Stimulated activated CD4-positive, alpha-beta T cell treated with anti-CD3 and anti-CD28 coated beads, TNF-alpha, amount 100 ng/mL, for 1 hour (primary cell): Measurements from ENCODE around the gene ZNF574.
A peak's percentile ranks its signal among the peaks of the same experiment; 100 is the strongest.
"Not testable (repeated sequence)": the region's sequence is repeated elsewhere in the genome, so short reads cannot be mapped to it uniquely, and the experiment has no call there.

Experiments used
- DNase-seq, 3 donors: peaks; one replicate each; pipeline ENCODE4 v3.0.0-alpha.2; 2020; ENCODE audit warnings: low read depth in 3 of 3, low spot score in 1 of 3

Gene ZNF574

GRCh38 chr19:42075616-42076379 lies at the start of gene ZNF574:
Gene ZNF574, plus strand, starts transcription at chr19:42076166. Its CDS starts 2,441 bp downstream, at chr19:42078607.
- peak; percentile 92 to 93 (median 93) for DNase-seq

GRCh38 chr19:42028304-42029216 lies 47.4 kb upstream of the ZNF574 start:
- DNase-seq: peak in 1 of 3 donors; percentile 12

GRCh38 chr19:42030645-42031440 lies 45.1 kb upstream of the ZNF574 start:
- DNase-seq: no peak

GRCh38 chr19:42032431-42032830 lies 43.5 kb upstream of the ZNF574 start:
- no peak for DNase-seq

- no peak for DNase-seq
Measured at GRCh38 chr19:42033413-42033812, 42.6 kb upstream of the ZNF574 start.

- DNase-seq: peak; percentile 21 to 37 (median 23)
Measured at GRCh38 chr19:42034640-42035391, 41.1 kb upstream of the ZNF574 start.

GRCh38 chr19:42037649-42038048 lies 38.3 kb upstream of the ZNF574 start:
- DNase-seq: no peak

GRCh38 chr19:42038666-42039065 lies 37.3 kb upstream of the ZNF574 start:
- DNase-seq: no peak

- no peak for DNase-seq
Measured at GRCh38 chr19:42040031-42040430, 35.9 kb upstream of the ZNF574 start.

- DNase-seq: not testable (repeated sequence)
Measured at GRCh38 chr19:42040491-42040890, 35.5 kb upstream of the ZNF574 start.

GRCh38 chr19:42042455-42043170 lies 33.4 kb upstream of the ZNF574 start:
- no peak for DNase-seq

GRCh38 chr19:42045575-42045974 lies 30.4 kb upstream of the ZNF574 start:
- DNase-seq: no peak

GRCh38 chr19:42048992-42049391 lies 27.0 kb upstream of the ZNF574 start:
- DNase-seq: no peak

- no peak for DNase-seq
Measured at GRCh38 chr19:42051166-42052115, 24.5 kb upstream of the ZNF574 start.

GRCh38 chr19:42052241-42052863 lies 23.6 kb upstream of the ZNF574 start:
- DNase-seq: no peak

GRCh38 chr19:42053037-42053935 lies 22.7 kb upstream of the ZNF574 start:
- no peak for DNase-seq

- DNase-seq: no peak
Measured at GRCh38 chr19:42054205-42054604, 21.8 kb upstream of the ZNF574 start.
